Naive B cell (primary cell): ENCODE results near the gene TH. TPM values are rescaled to one million over a fixed set of nuclear protein-coding genes. Genes with fewer than 3 reads are reported as not detected.
A peak's percentile ranks its signal among the peaks of the same experiment; 100 is the strongest.
"Not testable (repeated sequence)": the region's sequence is repeated elsewhere in the genome, so short reads cannot be mapped to it uniquely, and the experiment has no call there.

Experiments
- ATAC-seq, 2 donors: fragments of 150-1000 bp; cut with Tn5 transposase; 2 replicates each; pipeline ENCODE4 v1.10.0; 2021; ENCODE audit warnings: low read depth in 2 of 2, mild to moderate bottlenecking in 2 of 2, moderate library complexity in 2 of 2
- DNase-seq: peaks from one replicate; pipeline ENCODE4 v3.0.0; 2022
- H3K27ac Mint-ChIP-seq, 6 donors: one replicate each; pipeline ENCODE4 v1.8.0; 2020 to 2022; ENCODE audit warnings: mild to moderate bottlenecking in 6 of 6, mixed read lengths in 6 of 6, moderate library complexity in 5 of 6, inconsistent platforms in 2 of 6
- H3K27me3 Mint-ChIP-seq, 3 donors: one replicate each; pipeline ENCODE4 v1.8.0; 2021 to 2022; ENCODE audit warnings: mixed read lengths in 3 of 3, mild to moderate bottlenecking in 1 of 3
- H3K36me3 Mint-ChIP-seq, 2 donors: one replicate each; pipeline ENCODE4 v1.8.0; 2020 to 2022; ENCODE audit warnings: mixed read lengths in 2 of 2, inconsistent platforms in 1 of 2, mild to moderate bottlenecking in 1 of 2
- H3K4me1 Mint-ChIP-seq, 3 donors: one replicate each; pipeline ENCODE4 v1.8.0; 2020 to 2022; ENCODE audit warnings: mixed read lengths in 3 of 3, inconsistent platforms in 1 of 3, mild to moderate bottlenecking in 1 of 3, moderate library complexity in 1 of 3
- H3K4me3 Mint-ChIP-seq, 8 donors: one replicate each; pipeline ENCODE4 v1.8.0; 2020 to 2022; ENCODE audit warnings: mild to moderate bottlenecking in 8 of 8, mixed read lengths in 8 of 8, moderate library complexity in 8 of 8, inconsistent platforms in 2 of 8
- H3K9me3 Mint-ChIP-seq, 7 donors: one replicate each; pipeline ENCODE4 v1.8.0; 2020 to 2022; ENCODE audit warnings: mixed read lengths in 7 of 7, mild to moderate bottlenecking in 5 of 7, inconsistent platforms in 2 of 7, moderate library complexity in 1 of 7
- polyA plus RNA-seq, 6 donors: library from polyadenylated mRNA; unstranded; fragments of 300-500 nt; fragmentation: Illumina TruSeq; gene quantifications; one replicate each; pipeline ENCODE4 v1.2.3, GENCODE V29; 2021; ENCODE audit warnings: low read depth in 6 of 6

Gene TH
- polyA plus RNA-seq, 6 donors from 2014 or later = not detected

DNA sequence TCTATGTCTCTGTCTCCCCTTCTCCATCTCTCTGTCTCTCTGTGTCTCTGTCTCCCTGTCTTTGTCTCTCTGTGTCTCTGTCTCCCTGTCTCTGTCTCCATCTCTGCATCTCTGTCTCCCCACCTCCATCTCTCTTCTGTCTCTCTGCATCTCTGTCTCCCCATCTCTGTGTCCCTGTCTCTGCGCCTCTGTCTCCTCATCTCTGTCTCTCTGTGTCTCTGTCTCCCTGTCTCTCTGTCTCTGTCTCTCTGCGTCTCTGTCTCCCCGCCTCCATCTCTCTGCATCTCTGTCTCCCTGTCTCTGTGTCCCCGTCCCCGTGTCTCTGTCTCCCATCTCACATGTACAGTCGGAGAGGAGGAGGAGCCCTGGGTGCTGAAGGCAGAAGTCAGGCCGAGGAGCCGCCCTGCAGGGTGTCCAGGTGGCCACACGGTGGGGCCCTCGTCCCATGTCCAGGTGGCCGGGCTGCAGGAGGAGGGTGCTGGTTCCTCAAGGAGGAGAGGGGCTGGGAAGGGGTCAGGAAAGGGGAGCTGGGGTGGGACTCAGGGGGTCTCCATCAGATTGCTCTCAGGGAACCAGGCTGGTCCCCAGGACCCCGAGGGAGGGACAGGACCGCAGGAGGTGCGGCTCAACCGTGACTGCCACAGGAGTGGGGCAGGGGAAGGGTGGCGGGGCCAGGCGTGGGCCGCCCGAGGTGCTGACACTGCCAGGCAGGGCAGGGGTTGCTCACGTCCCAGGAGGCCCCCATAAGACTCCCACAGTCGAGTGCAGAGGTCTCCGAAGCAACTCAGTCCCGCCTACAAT lies 25.6 kb upstream of the TH start:
- Mint-ChIP-seq H3K9me3 (peaks cover 0 to 9% (median 3%) of the 10 kb centered on the region in 7 donors), H3K4me1 (peaks cover 12 to 18% (median 15%) of the 10 kb centered on the region in 3 donors), H3K36me3 (peaks cover 0 to 10% of the 10 kb centered on the region in 2 donors), H3K4me3 (peak overlapping the region in 1 of 8 donors; percentile 59), H3K27ac (peak overlapping the region in 2 of 6 donors; percentile 33 to 35), H3K27me3 (peaks cover 9 to 30% (median 27%) of the 10 kb centered on the region in 3 donors)
- peak; percentile 63 for DNase-seq
- ATAC-seq = peak; percentile 75 to 85

DNA sequence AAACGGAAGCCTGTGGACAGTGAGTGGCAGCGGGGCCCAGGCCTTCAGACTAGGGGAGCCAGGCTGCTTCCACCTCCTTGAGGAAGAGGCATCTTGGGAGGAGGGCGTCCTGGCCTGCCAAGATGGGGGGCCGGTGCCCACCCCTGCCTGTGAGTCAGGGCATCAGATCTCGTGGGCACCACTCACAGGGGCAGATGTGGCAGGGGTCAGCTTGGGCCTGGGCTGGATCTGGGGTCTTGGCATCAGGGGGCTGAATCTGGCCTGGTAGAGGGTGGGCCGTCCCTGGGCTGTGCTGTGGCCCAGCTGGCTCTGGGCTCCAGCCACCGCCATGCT lies 24.1 kb upstream of the TH start:
- Mint-ChIP-seq H3K27me3 (peaks cover 9 to 33% (median 27%) of the 10 kb centered on the region in 3 donors), H3K9me3 (peaks cover 0 to 3% (median 0%) of the 10 kb centered on the region in 7 donors), H3K4me1 (peaks cover 12 to 20% (median 18%) of the 10 kb centered on the region in 3 donors), H3K27ac (no peak overlapping the region), H3K36me3 (peaks cover 0 to 10% of the 10 kb centered on the region in 2 donors), H3K4me3 (no peak overlapping the region)
- ATAC-seq (no peak), DNase-seq (no peak)

DNA sequence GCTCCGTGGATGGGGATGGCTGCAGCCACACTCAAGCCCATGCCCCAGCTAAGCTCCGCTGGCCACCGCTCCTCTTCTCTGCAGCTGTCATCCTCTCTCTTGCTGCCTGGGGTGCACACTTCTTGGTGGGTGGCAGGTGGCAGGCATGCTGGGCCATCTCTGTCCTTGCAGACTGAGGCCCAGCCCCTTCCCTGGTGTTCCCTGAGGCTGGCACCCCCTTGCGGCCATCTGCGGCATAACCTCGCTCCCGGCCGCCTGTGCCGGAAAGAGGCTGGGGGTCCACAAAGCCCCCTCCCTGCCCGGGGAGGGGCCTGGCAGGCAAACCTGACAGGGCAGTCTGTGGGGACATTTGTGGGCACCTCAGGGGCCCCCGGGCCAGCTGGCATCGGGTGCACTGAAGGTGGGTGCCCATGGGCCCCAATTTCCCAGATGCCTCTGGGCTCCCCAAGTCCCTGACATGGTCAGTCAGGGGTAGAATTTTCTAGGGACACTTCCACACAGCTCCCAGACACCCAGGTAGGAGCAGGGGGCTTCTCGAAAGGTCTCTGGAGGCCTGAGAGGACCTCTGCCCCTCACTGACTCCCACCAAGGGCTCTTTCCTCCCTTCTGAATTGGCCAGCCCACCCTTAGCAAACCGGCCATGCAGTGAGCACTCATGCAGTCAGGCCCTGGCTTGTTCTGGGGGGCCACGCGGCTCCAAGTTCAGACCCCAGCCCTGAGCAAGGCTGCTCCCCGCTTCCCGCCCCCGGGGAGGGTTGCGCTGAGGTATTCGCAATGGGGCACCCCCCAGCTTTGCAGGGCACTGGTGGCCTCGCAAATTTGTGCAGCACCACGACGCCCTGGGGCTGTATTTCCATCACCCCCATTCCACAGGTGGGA lies 23.5 kb upstream of the TH start:
- Mint-ChIP-seq H3K27ac (no peak overlapping the region), H3K9me3 (no peaks in the 10 kb centered on the region), H3K27me3 (peaks cover 9 to 35% (median 27%) of the 10 kb centered on the region in 3 donors), H3K36me3 (peaks cover 0 to 10% of the 10 kb centered on the region in 2 donors), H3K4me3 (no peak overlapping the region), H3K4me1 (peaks cover 12 to 23% (median 18%) of the 10 kb centered on the region in 3 donors)
- peak; percentile 29 for DNase-seq
- ATAC-seq = peak; percentile 29 to 34

DNA sequence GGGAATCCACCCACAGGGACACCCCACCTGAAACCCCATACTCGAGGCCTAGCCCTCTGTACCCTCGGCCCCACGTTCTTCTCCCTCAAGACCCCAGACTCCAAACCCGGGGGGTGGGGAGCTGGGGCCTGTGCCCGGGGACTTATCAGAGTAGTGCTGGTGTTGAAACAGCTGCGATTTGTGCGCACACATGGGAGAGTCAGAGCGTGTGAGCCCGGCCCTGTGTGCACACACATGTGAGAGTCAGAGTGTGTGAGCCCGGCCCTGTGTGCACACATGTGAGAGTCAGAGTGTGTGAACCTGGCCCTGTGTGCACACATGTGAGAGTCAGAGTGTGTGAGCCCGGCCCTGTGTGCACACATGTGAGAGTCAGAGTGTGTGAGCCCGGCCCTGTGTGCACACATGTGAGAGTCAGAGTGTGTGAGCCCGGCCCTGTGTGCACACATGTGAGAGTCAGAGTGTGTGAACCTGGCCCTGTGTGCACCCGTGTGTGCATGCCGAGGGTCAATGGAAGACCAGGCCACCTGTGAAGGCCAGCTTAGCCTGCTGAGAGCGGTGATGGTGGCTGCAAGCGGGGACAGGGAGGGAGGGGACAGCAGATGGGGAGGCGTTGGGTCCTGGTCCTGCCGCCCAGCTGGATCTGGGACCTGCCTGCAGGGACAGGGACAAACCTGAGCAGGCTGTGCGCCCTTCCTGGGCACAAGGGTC lies 22.4 kb upstream of the TH start:
- Mint-ChIP-seq H3K27me3 (peaks cover 9 to 35% (median 27%) of the 10 kb centered on the region in 3 donors), H3K4me1 (peaks cover 12 to 23% (median 18%) of the 10 kb centered on the region in 3 donors)
- ATAC-seq, H3K27ac Mint-ChIP-seq, H3K4me3 Mint-ChIP-seq, H3K36me3 Mint-ChIP-seq, DNase-seq, H3K9me3 Mint-ChIP-seq: not testable (repeated sequence)

DNA sequence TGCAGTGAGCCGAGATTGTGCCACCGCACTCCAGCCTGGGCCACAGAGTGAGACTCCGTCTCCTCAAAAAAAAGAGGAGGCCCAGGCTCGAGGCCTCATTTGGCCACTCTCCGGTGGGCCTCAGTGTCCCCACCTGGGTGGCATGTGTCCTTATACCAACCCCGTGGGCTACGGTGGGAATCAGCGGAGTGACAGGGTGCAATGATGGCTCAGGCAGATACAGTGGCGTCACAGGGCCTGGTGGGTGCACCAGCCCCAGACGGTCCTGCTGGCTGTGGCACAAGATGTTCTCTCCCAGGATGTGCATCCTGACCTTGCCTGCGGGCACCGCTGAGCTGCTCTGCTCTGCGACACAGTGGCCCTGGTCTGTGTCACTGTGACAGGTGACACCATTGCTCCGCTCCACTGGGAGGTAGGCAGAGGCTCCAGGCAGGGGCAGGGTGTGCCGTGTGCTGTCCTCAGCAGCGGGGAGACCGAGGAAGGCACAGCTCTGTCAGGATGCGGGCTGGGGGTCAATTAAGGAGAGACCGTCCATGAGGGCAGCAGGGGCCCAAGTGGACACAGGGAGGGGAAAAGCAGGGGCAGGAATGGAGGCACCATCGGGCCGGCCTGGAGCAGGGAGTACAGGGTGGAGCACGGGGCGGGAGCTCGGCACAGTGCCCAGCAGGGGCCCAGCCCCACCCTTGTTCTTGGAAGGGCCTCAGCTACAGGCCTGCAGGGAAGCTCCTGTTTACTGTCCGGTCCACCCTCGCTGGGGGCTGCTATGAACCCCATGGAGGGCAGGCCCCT lies 21.7 kb upstream of the TH start:
- H3K36me3 Mint-ChIP-seq = peaks cover 0 to 10% of the 10 kb centered on the region in 2 donors
- peaks cover 12 to 23% (median 18%) of the 10 kb centered on the region in 3 donors for H3K4me1 Mint-ChIP-seq
- no peak for ATAC-seq
- no peak for DNase-seq
- H3K4me3 Mint-ChIP-seq = no peak overlapping the region
- no peaks in the 10 kb centered on the region for H3K9me3 Mint-ChIP-seq
- H3K27ac Mint-ChIP-seq = no peak overlapping the region
- H3K27me3 Mint-ChIP-seq = peaks cover 9 to 40% (median 27%) of the 10 kb centered on the region in 3 donors

DNA sequence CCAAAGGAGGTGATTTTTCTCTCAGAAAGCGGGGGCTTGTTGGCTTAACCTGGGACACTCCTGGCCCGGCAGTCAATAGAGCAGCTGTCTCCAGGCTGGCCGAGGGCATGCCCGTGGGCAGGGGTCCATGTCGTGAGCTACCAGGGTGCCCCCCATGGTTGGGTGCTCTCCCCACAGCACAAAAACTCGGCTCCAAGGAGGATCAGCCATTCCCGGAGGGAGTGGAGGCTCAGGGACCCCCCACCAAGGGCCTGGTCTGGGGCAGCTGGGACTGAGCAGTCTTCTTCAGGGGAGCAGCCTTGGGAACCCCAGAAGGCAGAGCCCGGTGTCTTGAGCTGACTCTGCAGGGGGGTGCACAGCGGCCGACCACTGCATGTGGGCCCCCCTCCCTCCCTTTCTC lies 20.8 kb upstream of the TH start:
- H3K36me3 Mint-ChIP-seq = peaks cover 0 to 10% of the 10 kb centered on the region in 2 donors
- peaks cover 12 to 23% (median 18%) of the 10 kb centered on the region in 3 donors for H3K4me1 Mint-ChIP-seq
- H3K27ac Mint-ChIP-seq = no peak overlapping the region
- H3K4me3 Mint-ChIP-seq = no peak overlapping the region
- DNase-seq (no peak), ATAC-seq (no peak)
- H3K9me3 Mint-ChIP-seq = no peaks in the 10 kb centered on the region
- H3K27me3 Mint-ChIP-seq = peaks cover 9 to 40% (median 26%) of the 10 kb centered on the region in 3 donors

DNA sequence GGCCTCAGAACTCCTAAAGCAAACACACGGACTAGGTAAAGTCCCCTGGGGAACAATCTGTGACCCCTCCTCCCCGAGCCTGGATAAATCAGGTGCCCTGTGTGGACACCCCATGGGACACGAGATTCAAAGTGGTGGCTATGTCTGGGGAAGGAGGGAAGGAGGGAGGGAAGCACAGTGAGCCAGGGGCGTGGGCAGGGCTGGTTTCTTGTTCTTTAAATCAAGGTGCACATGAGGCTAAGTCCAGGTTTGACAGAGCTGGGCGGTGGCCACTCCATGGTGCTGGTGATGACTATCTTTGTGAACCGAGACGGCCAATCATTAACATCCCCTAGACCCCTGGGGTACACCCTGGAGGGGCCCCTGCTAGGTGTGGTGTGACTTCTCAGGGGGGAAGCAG lies 20.3 kb upstream of the TH start:
- Mint-ChIP-seq H3K4me3 (no peak overlapping the region), H3K27me3 (peaks cover 9 to 35% (median 20%) of the 10 kb centered on the region in 3 donors), H3K9me3 (no peaks in the 10 kb centered on the region), H3K27ac (no peak overlapping the region), H3K36me3 (peaks cover 0 to 5% of the 10 kb centered on the region in 2 donors), H3K4me1 (peaks cover 9 to 18% (median 13%) of the 10 kb centered on the region in 3 donors)
- no peak for ATAC-seq
- DNase-seq = no peak

DNA sequence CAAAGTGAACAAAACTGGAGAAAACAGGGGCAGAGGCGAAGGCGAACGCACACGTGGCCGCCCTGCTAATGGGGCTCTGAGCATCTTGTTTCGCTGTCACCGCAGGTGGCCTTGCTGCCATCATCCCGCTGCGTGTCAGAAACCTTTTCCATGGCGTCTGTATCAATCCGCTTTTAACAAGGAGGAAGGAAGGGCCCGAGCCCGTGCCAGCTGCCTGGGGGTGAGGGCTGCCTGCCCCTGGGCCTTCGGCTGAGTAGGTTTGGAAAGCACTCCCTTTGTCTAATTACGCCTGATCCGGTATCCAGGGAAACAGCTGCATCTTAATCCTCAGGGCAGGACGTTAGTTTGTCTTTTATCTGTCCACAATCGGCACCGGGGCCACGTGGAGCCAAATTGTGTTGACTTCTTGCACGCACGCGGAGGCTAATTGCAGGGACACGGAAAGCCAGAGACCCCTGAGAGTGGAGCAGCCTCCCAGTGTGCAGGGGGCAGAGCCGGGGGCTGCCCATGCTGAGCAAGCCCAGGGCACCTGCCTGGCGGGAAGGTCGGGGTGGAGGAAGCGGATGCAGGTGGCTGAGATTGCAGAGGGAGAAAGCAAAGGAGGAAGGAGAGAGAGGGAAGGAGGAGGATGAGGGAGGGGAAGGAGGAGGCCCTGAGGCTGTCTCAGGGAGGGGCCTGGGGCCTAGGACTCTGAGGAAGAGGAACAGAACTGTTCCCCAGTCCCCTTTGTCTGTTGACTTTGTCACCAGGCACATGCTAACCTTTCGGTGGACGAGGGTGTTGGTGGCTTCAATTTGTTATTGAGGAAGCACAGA lies 19.2 kb upstream of the TH start:
- no peak for DNase-seq
- H3K27ac Mint-ChIP-seq = peak overlapping the region in 2 of 6 donors; percentile 19 to 37
- peak in 1 of 2 donors; percentile 32 for ATAC-seq
- H3K9me3 Mint-ChIP-seq = no peaks in the 10 kb centered on the region
- H3K4me3 Mint-ChIP-seq = peak overlapping the region in 3 of 8 donors; percentile 7 to 32 (median 32)
- no peaks in the 10 kb centered on the region for H3K36me3 Mint-ChIP-seq
- peaks cover 0 to 25% (median 10%) of the 10 kb centered on the region in 3 donors for H3K27me3 Mint-ChIP-seq
- peaks cover 4 to 8% (median 4%) of the 10 kb centered on the region in 3 donors for H3K4me1 Mint-ChIP-seq

DNA sequence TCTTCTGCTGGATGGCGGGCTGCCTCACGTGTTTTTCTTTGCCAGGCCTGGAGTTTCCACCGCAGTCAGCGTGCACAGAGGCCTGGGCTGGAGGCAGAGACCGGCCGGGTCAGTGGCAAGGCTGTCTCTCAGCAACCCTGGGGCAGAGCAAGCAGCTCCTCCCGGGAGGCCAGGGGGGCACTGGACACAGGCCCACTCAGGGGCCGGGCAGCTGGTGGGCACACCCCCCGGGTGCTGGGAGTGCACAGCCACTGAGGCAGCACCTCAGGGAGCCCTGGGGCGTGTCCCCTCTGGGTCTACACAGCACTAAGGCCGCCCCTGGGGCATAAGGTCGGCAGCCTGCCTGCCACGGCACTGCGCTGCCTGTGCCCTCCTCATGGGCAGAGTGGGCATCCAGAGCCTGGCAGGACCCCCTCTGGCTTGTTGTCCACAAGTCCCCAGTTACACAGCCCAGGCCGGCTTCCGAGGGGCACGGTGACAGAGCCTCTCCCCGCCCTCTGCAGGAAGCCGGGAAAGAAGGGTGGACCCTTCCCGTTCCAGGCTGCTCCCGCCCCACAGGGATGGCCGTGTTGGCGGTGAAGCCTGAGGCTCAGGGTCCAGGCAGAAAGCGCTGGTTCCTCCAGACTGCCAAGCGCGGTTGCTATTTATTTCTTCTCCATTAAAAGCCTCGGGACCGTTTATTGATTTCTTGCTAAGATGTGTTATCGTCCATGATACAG lies 18.5 kb upstream of the TH start:
- H3K36me3 Mint-ChIP-seq = no peaks in the 10 kb centered on the region
- peaks cover 4 to 8% (median 5%) of the 10 kb centered on the region in 3 donors for H3K4me1 Mint-ChIP-seq
- no peak overlapping the region for H3K27ac Mint-ChIP-seq
- H3K4me3 Mint-ChIP-seq = no peak overlapping the region
- H3K9me3 Mint-ChIP-seq = no peaks in the 10 kb centered on the region
- DNase-seq (no peak), ATAC-seq (no peak)
- peaks cover 0 to 22% (median 10%) of the 10 kb centered on the region in 3 donors for H3K27me3 Mint-ChIP-seq

DNA sequence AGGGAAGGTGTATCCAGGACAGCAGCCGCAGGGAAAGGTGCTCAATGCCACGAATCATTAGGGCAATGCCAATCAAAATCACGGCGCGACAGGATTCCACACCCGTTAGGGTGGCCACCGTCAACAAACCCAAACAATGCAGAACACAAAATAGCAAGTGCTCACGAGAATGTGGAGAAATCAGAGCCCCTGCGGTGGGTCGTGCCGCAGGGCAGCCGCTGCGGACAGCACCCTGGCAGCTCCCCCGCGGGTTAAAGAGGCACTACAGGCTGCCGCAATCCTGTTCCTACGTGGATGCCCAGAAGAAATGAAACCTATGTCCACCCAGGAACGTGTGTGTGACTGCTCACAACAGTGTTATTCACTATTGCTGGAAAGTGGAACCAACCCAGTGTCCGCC lies 17.1 kb upstream of the TH start:
- H3K27me3 Mint-ChIP-seq = peaks cover 0 to 25% (median 10%) of the 10 kb centered on the region in 3 donors
- H3K27ac Mint-ChIP-seq = no peak overlapping the region
- H3K4me3 Mint-ChIP-seq = no peak overlapping the region
- ATAC-seq (no peak), DNase-seq (no peak)
- H3K36me3 Mint-ChIP-seq = peaks cover 0 to 4% of the 10 kb centered on the region in 2 donors
- H3K4me1 Mint-ChIP-seq = peaks cover 0 to 8% (median 7%) of the 10 kb centered on the region in 3 donors
- H3K9me3 Mint-ChIP-seq = no peaks in the 10 kb centered on the region

DNA sequence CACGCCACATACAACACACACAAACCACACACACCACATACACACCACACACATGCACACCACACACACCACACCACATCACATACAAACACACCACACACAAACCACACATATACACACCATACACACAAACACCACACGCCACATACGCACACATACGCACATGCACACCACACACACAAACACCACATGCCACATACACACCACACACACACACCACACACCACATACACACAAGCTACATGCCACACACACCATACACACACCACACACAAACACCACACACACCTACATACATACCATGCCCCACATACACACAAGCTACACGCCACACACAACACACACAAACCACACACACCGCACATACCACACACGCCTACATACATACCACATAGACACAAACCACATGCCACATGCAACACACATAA lies 15.7 kb upstream of the TH start:
- Mint-ChIP-seq H3K9me3 (no peaks in the 10 kb centered on the region), H3K27me3 (peaks cover 0 to 19% (median 10%) of the 10 kb centered on the region in 3 donors), H3K36me3 (peaks cover 0 to 4% of the 10 kb centered on the region in 2 donors), H3K4me1 (peaks cover 0 to 8% (median 7%) of the 10 kb centered on the region in 3 donors), H3K4me3 (no peak overlapping the region), H3K27ac (no peak overlapping the region)
- ATAC-seq (no peak), DNase-seq (no peak)
